ENCODE data around the gene JAKMIP1. TPM values are rescaled to one million over a fixed set of nuclear protein-coding genes. Genes with fewer than 3 reads are reported as not detected.

JAKMIP1 gene
- total RNA-seq, 1 donor, result not detected

- DNase-seq (ENCODE audit: low read depth), result no peak
- TF ChIP-seq CTCF (IDR thresholded peaks at IDR 0.05; ENCODE audit: insufficient read depth, low read depth, low read length), result no peak
- H3K4me3 ChIP-seq (ENCODE audit: low read depth, low read length), result no peak overlapping the region
Measured at GRCh38 chr4:6093671-6094070, 106.7 kb downstream of the JAKMIP1 start.

- DNase-seq (ENCODE audit: low read depth), result no peak
- TF ChIP-seq CTCF (IDR thresholded peaks at IDR 0.05; ENCODE audit: insufficient read depth, low read depth, low read length), result no peak
Measured at GRCh38 chr4:6092971-6093370, 107.4 kb downstream of the JAKMIP1 start.

GRCh38 chr4:6092131-6092530 lies 108.2 kb downstream of the JAKMIP1 start:
- no peak for TF ChIP-seq CTCF (IDR thresholded peaks at IDR 0.05; ENCODE audit: insufficient read depth, low read depth, low read length)
- H3K4me3 ChIP-seq (ENCODE audit: low read depth, low read length), result no peak overlapping the region
- no peak for DNase-seq (ENCODE audit: low read depth)

More at GRCh38 chr4:6092971-6093370, 107.4 kb downstream of the JAKMIP1 start:
- H3K4me3 ChIP-seq (ENCODE audit: low read depth, low read length), result no peak overlapping the region

GRCh38 chr4:6090931-6091330 lies 109.4 kb downstream of the JAKMIP1 start:
- no peak overlapping the region for H3K4me3 ChIP-seq (ENCODE audit: low read depth, low read length)
- no peak for DNase-seq (ENCODE audit: low read depth)
- TF ChIP-seq CTCF (IDR thresholded peaks at IDR 0.05; ENCODE audit: insufficient read depth, low read depth, low read length), result no peak

- no peak for TF ChIP-seq CTCF (IDR thresholded peaks at IDR 0.05; ENCODE audit: insufficient read depth, low read depth, low read length)
- H3K4me3 ChIP-seq (ENCODE audit: low read depth, low read length), result no peak overlapping the region
- DNase-seq (ENCODE audit: low read depth), result no peak
Measured at GRCh38 chr4:6088950-6089349, 111.4 kb downstream of the JAKMIP1 start.

- DNase-seq (ENCODE audit: low read depth), result peak; percentile 16
- H3K4me3 ChIP-seq (ENCODE audit: low read depth, low read length), result no peak overlapping the region
- peak; percentile 36 for TF ChIP-seq CTCF (IDR thresholded peaks at IDR 0.05; ENCODE audit: insufficient read depth, low read depth, low read length)
Measured at GRCh38 chr4:6087669-6088341, 112.5 kb downstream of the JAKMIP1 start.

GRCh38 chr4:6086846-6087245 lies 113.5 kb downstream of the JAKMIP1 start:
- no peak for TF ChIP-seq CTCF (IDR thresholded peaks at IDR 0.05; ENCODE audit: insufficient read depth, low read depth, low read length)
- no peak for DNase-seq (ENCODE audit: low read depth)
- H3K4me3 ChIP-seq (ENCODE audit: low read depth, low read length), result no peak overlapping the region
